Lung (tissue), 12 donors: ENCODE data around the gene LAMC2. TPM values are rescaled to one million over a fixed set of nuclear protein-coding genes. Genes with fewer than 3 reads are reported as not detected.

Experiments used
- ATAC-seq: fragments of 200-7000 bp; cut with Tn5 transposase; one replicate; pipeline ENCODE4 v1.9.1; 2020; ENCODE audit warnings: moderate number of reproducible peaks; ENCODE audit not compliant: insufficient read depth, low FRiP score
- DNase-seq, 3 donors: peaks; one replicate each; pipeline ENCODE4 v3.0.0-alpha.2; 2013 to 2017
- H3K27ac ChIP-seq, 2 donors: one replicate each; pipeline ENCODE4 v1.5.1; 2013; ENCODE audit warnings: mild to moderate bottlenecking in 2 of 2, moderate library complexity in 2 of 2, control low read depth in 1 of 2, inconsistent platforms in 1 of 2, low read depth in 1 of 2, low read length in 1 of 2
- H3K27me3 ChIP-seq, 3 donors: one replicate each; pipeline ENCODE4 v1.5.1; 2013; ENCODE audit warnings: low read length in 2 of 3; ENCODE audit not compliant: control insufficient read depth in 3 of 3, insufficient read depth in 3 of 3
- H3K36me3 ChIP-seq, 4 donors: one replicate each; pipeline ENCODE4 v1.5.1; 2013; ENCODE audit warnings: low read length in 4 of 4, mild to moderate bottlenecking in 1 of 4, moderate library complexity in 1 of 4; ENCODE audit not compliant: control insufficient read depth in 4 of 4, insufficient read depth in 4 of 4
- H3K4me1 ChIP-seq, 5 donors: one replicate each; pipeline ENCODE4 v1.5.1; 2013; ENCODE audit warnings: low read length in 5 of 5, mild to moderate bottlenecking in 2 of 5, moderate library complexity in 1 of 5; ENCODE audit not compliant: control insufficient read depth in 5 of 5, insufficient read depth in 5 of 5
- H3K4me3 ChIP-seq: one replicate; pipeline ENCODE4 v1.5.1; 2013; ENCODE audit warnings: mild to moderate bottlenecking, control low read depth, moderate library complexity
- H3K9ac ChIP-seq, 2 donors: one replicate each; pipeline ENCODE4 v1.5.1; 2013; ENCODE audit warnings: low read length in 2 of 2, control low read depth in 1 of 2; ENCODE audit not compliant: insufficient read depth in 1 of 2
- H3K9me3 ChIP-seq, 4 donors: one replicate each; pipeline ENCODE4 v1.5.1; 2013; ENCODE audit warnings: low read length in 3 of 4, mild to moderate bottlenecking in 1 of 4, moderate library complexity in 1 of 4; ENCODE audit not compliant: control insufficient read depth in 4 of 4, insufficient read depth in 3 of 4
- CTCF ChIP-seq: IDR thresholded peaks from 2 replicates; pipeline ENCODE4 v1.5.1; 2012; ENCODE audit warnings: mild to moderate bottlenecking; ENCODE audit errors: control extremely low read depth, extremely low read depth
- WGBS, 2 donors: extraction: QIAGEN DNeasy Blood & Tissue Kit; methylation state at CpG; one replicate each; pipeline ENCODE4 v1.1.7; 2013; 5-methylcytosine and 5-hydroxymethylcytosine counted together
- polyA plus RNA-seq, 2 donors: library from polyadenylated mRNA; stranded (reverse); fragments of 200-250 nt; gene quantifications; one replicate each; pipeline ENCODE4 v1.2.1, GENCODE V29; 2013
- total RNA-seq, 2 donors: library from RNA; depleted of rRNA in 1 of 2; stranded (reverse); fragments of >200 nt in 1 of 2; gene quantifications; one replicate each; pipeline ENCODE4 v1.2.1, GENCODE V29; 2014 to 2021
- donor health status: control.
- donor health status: control.
- donor health status: Bipolar disorder and iron deficiency.
- donor health status: healthy.
- donor health status: DM: yes; HTN: yes; CAD: no.

LAMC2 gene
- total and polyA plus RNA-seq, 4 donors = 13.7 to 63.1 (median 40.3) TPM

GRCh38 chr1:183249941-183250452 is 63.9 kb downstream of the LAMC2 start:
- 86 to 90% methylated on average over 5 of the region's 5 CpGs for WGBS, 2 donors
- peaks cover 0 to 3% (median under 1%) of the 10 kb centered on the region in 4 donors for H3K9me3 ChIP-seq
- no peak overlapping the region for H3K27ac ChIP-seq
- TF ChIP-seq CTCF = no peak
- H3K4me3 ChIP-seq = no peak overlapping the region
- H3K4me1 ChIP-seq = peaks cover 0 to 4% (median 0%) of the 10 kb centered on the region in 5 donors
- H3K9ac ChIP-seq = no peak overlapping the region
- no peak for DNase-seq
- H3K27me3 ChIP-seq = no peaks in the 10 kb centered on the region
- no peaks in the 10 kb centered on the region for H3K36me3 ChIP-seq
- no peak for ATAC-seq

GRCh38 chr1:183251101-183251958 is 65.3 kb downstream of the LAMC2 start:
- ATAC-seq = no peak
- no peak for TF ChIP-seq CTCF
- DNase-seq = no peak
- Histone ChIP-seq H3K9me3 (peaks cover 0 to 3% (median 1%) of the 10 kb centered on the region in 4 donors), H3K4me3 (no peak overlapping the region), H3K4me1 (peaks cover 0 to 4% (median 0%) of the 10 kb centered on the region in 5 donors), H3K27ac (no peak overlapping the region), H3K27me3 (no peaks in the 10 kb centered on the region), H3K36me3 (no peaks in the 10 kb centered on the region), H3K9ac (no peak overlapping the region)
- WGBS, 2 donors = 94 to 96% methylated on average over 12 of the region's 12 CpGs

- Histone ChIP-seq H3K27ac (no peak overlapping the region), H3K9me3 (peaks cover 0 to 3% (median 1%) of the 10 kb centered on the region in 4 donors), H3K27me3 (no peaks in the 10 kb centered on the region), H3K4me1 (peaks cover 0 to 4% (median 0%) of the 10 kb centered on the region in 5 donors), H3K4me3 (no peak overlapping the region), H3K9ac (no peak overlapping the region), H3K36me3 (no peaks in the 10 kb centered on the region)
- no peak for TF ChIP-seq CTCF
- DNase-seq (no peak), ATAC-seq (no peak)
- WGBS, 2 donors = 96 to 98% methylated on average over 8 of the region's 8 CpGs
Observed at GRCh38 chr1:183251959-183252450, 65.9 kb downstream of the LAMC2 start.
